A549 (cell line): ENCODE data around the gene MGLL. TPM values are rescaled to one million over a fixed set of nuclear protein-coding genes. Genes with fewer than 3 reads are reported as not detected.

Source experiments
- ATAC-seq, 2 experiments: fragments of 200-7000 bp in 1 of 2; fragments of >200 bp in 1 of 2; cut with Nextera tagmentation in 1 of 2; cut with Tn5 transposase in 1 of 2; 3 replicates each; pipeline versions ENCODE4 v1.8.0 to v1.9.1; 2018 to 2020; ENCODE audit warnings: mild to moderate bottlenecking in 1 of 2, moderate library complexity in 1 of 2
- CTCF ChIA-PET: fragments of 300-600 bp; sonication (Branson Sonifier 250); formaldehyde crosslinking; extraction: SDS; loops from one replicate; lab custom pipeline; 2021; ENCODE audit warnings: antibody characterized with exemption, inconsistent platforms; lab: Yijun Ruan, JAX
- POLR2A ChIA-PET: fragments of 350-600 bp; formaldehyde crosslinking; extraction: SDS; loops from one replicate; lab custom pipeline; 2021; ENCODE audit warnings: antibody characterized with exemption, inconsistent platforms; lab: Yijun Ruan, JAX
- DNase-seq, 2 experiments: peaks; one replicate each; pipeline versions ENCODE4 v3.0.0 to v3.0.0-alpha.2; 2011 to 2016; ENCODE audit warnings: low read depth in 1 of 2, low spot score in 1 of 2
- FAIRE-seq: peaks from 2 replicates; lab custom pipeline; 2011; peaks lifted over from hg19 to GRCh38; lab: Jason Lieb, UNC
- H3K27ac ChIP-seq, 2 experiments: fragments of >200 bp; sonication (Bioruptor Twin); formaldehyde crosslinking; 3 replicates each; pipeline ENCODE4 v1.5.1; 2016 to 2017
- H3K4me1 ChIP-seq: fragments of >200 bp; sonication (Bioruptor Twin); formaldehyde crosslinking; 3 replicates; pipeline ENCODE4 v1.6.1; 2016
- H3K4me2 ChIP-seq: fragments of >200 bp; sonication (Bioruptor Twin); formaldehyde crosslinking; 3 replicates; pipeline ENCODE4 v1.6.1; 2016
- H3K4me3 ChIP-seq: fragments of >200 bp; sonication (Bioruptor Twin); formaldehyde crosslinking; 3 replicates; pipeline ENCODE4 v1.5.1; 2016
- H3K9me3 ChIP-seq: fragments of >200 bp; sonication (Bioruptor Twin); formaldehyde crosslinking; 3 replicates; pipeline ENCODE4 v1.6.1; 2016
- CBX2 ChIP-seq: fragments of 200-600 bp; sonication (generic); IDR thresholded peaks from 2 replicates; pipeline ENCODE4 v1.6.1; 2016; ENCODE audit warnings: low read depth, mild to moderate bottlenecking, borderline replicate concordance
- CHD2 ChIP-seq: fragments of 150-350 bp; IDR thresholded peaks from 2 replicates; pipeline ENCODE4 v1.6.1; 2014; ENCODE audit warnings: low read length; ENCODE audit not compliant: partially characterized antibody
- EHMT2 ChIP-seq: fragments of 200-600 bp; sonication (generic); IDR thresholded peaks from 2 replicates; pipeline ENCODE4 v1.6.1; 2016; ENCODE audit warnings: antibody characterized with exemption, low read depth, mild to moderate bottlenecking, moderate library complexity
- ESRRA ChIP-seq: fragments of 150-350 bp; IDR thresholded peaks from 2 replicates; pipeline ENCODE4 v1.6.1; 2014; ENCODE audit warnings: mild to moderate bottlenecking, low read length, borderline replicate concordance
- FOSB ChIP-seq: fragments of 250-450 bp; sonication (Bioruptor Pico); IDR thresholded peaks from 2 replicates; pipeline ENCODE4 v1.5.0; 2020; ENCODE audit warnings: mild to moderate bottlenecking, moderate library complexity
- FOSL2 ChIP-seq, 2 experiments: fragments of 450-650 bp in 1 of 2; fragments of >200 bp in 1 of 2; sonication (Bioruptor Twin) in 1 of 2; formaldehyde crosslinking; IDR thresholded peaks; 2 replicates each; pipeline versions ENCODE4 v1.5.0 to v1.6.1; 2016 to 2020; ENCODE audit warnings: mild to moderate bottlenecking in 1 of 2, moderate library complexity in 1 of 2
- FOXS1 ChIP-seq: fragments of 250-450 bp; sonication (Bioruptor Pico); IDR thresholded peaks from 2 replicates; pipeline ENCODE4 v1.5.0; 2020; ENCODE audit warnings: mild to moderate bottlenecking, moderate library complexity
- GATA3 ChIP-seq: IDR thresholded peaks from 2 replicates; pipeline ENCODE4 v1.6.1; 2012; ENCODE audit warnings: borderline replicate concordance
- HEYL ChIP-seq: fragments of 250-450 bp; sonication (Bioruptor Pico); IDR thresholded peaks from 2 replicates; pipeline ENCODE4 v1.8.0; 2021; ENCODE audit warnings: mild to moderate bottlenecking, moderate library complexity
- HOXB5 ChIP-seq: fragments of 250-450 bp; sonication (Bioruptor Pico); IDR thresholded peaks from 2 replicates; pipeline ENCODE4 v1.5.0; 2020; ENCODE audit warnings: mild to moderate bottlenecking, moderate library complexity
- JUN ChIP-seq, 2 experiments: fragments of >200 bp; sonication (Bioruptor Twin); formaldehyde crosslinking; IDR thresholded peaks; 2 replicates in 1 of 2; 3 replicates in 1 of 2; pipeline ENCODE4 v1.6.1; 2016 to 2017
- JUNB ChIP-seq: fragments of >200 bp; sonication (Bioruptor Twin); formaldehyde crosslinking; IDR thresholded peaks from 2 replicates; pipeline ENCODE4 v1.6.1; 2016
- KDM5A ChIP-seq: fragments of 200-600 bp; sonication (generic); IDR thresholded peaks from 2 replicates; pipeline ENCODE4 v1.6.1; 2016; ENCODE audit warnings: antibody characterized with exemption, mild to moderate bottlenecking
- MAFK ChIP-seq: fragments of 450-650 bp; IDR thresholded peaks from 2 replicates; pipeline ENCODE4 v1.6.1; 2014; ENCODE audit not compliant: partially characterized antibody
- MAX ChIP-seq: IDR thresholded peaks from 2 replicates; pipeline ENCODE4 v1.6.1; 2012
- NR3C1 ChIP-seq: fragments of >200 bp; sonication (Bioruptor Twin); formaldehyde crosslinking; IDR thresholded peaks from 3 replicates; pipeline ENCODE4 v1.6.1; 2017
- PHF8 ChIP-seq: fragments of 200-600 bp; sonication (generic); IDR thresholded peaks from 2 replicates; pipeline ENCODE4 v1.6.1; 2016; ENCODE audit warnings: low read depth, mild to moderate bottlenecking, antibody characterized with exemption, moderate library complexity, borderline replicate concordance
- POLR2A ChIP-seq: IDR thresholded peaks from 2 replicates; pipeline ENCODE4 v1.6.1; 2012; ENCODE audit warnings: mild to moderate bottlenecking, low read length
- POLR2AphosphoS2 ChIP-seq: conservative IDR thresholded peaks from 2 replicates; pipeline ENCODE4 v1.6.1; 2012; ENCODE audit warnings: low read length, improper control_type of control experiment, inconsistent platforms
- RAD21 ChIP-seq, 2 experiments: fragments of >200 bp in 1 of 2; sonication (Bioruptor Twin) in 1 of 2; formaldehyde crosslinking in 1 of 2; IDR thresholded peaks in 1 of 2; conservative IDR thresholded peaks in 1 of 2; 2 replicates in 1 of 2; 3 replicates in 1 of 2; pipeline ENCODE4 v1.6.1; 2012 to 2018; ENCODE audit warnings: inconsistent platforms in 1 of 2
- RARB ChIP-seq: fragments of 250-450 bp; sonication (Bioruptor Pico); IDR thresholded peaks from 2 replicates; pipeline ENCODE4 v1.8.0; 2021; ENCODE audit warnings: mild to moderate bottlenecking, moderate library complexity
- RCOR1 ChIP-seq: fragments of 150-350 bp; IDR thresholded peaks from 2 replicates; pipeline ENCODE4 v1.6.1; 2014; ENCODE audit warnings: antibody characterized with exemption, low read length, low read depth
- REST ChIP-seq: fragments of 200-600 bp; sonication (generic); IDR thresholded peaks from 2 replicates; pipeline ENCODE4 v1.6.1; 2016; ENCODE audit warnings: antibody characterized with exemption, mild to moderate bottlenecking, moderate library complexity
- RFX5 ChIP-seq: fragments of 450-650 bp; IDR thresholded peaks from 2 replicates; pipeline ENCODE4 v1.7.1; 2014; ENCODE audit warnings: antibody characterized with exemption, mild to moderate bottlenecking, moderate library complexity
- TFCP2L1 ChIP-seq: fragments of 250-450 bp; sonication (Bioruptor Pico); IDR thresholded peaks from 2 replicates; pipeline ENCODE4 v1.5.0; 2021; ENCODE audit warnings: mild to moderate bottlenecking
- USF2 ChIP-seq: fragments of 450-650 bp; IDR thresholded peaks from 2 replicates; pipeline ENCODE4 v1.6.1; 2014; ENCODE audit warnings: antibody characterized with exemption
- ZC3H11A ChIP-seq: fragments of 450-650 bp; IDR thresholded peaks from 2 replicates; pipeline ENCODE4 v1.6.1; 2014; ENCODE audit warnings: antibody characterized with exemption, mild to moderate bottlenecking
- ZNF302 ChIP-seq: fragments of 250-450 bp; sonication (Bioruptor Pico); IDR thresholded peaks from 2 replicates; pipeline ENCODE4 v1.9.0; 2021; ENCODE audit warnings: inconsistent platforms, mild to moderate bottlenecking, moderate library complexity
- ZSCAN20 ChIP-seq: fragments of 250-450 bp; sonication (Bioruptor Pico); IDR thresholded peaks from 2 replicates; pipeline ENCODE4 v1.8.0; 2022; ENCODE audit warnings: mild to moderate bottlenecking, moderate library complexity
- WGBS: methylation state at CpG from one replicate; pipeline ENCODE4 v1.1.6; 2017; ENCODE audit errors: missing lambda C conversion rate; 5-methylcytosine and 5-hydroxymethylcytosine counted together
- polyA plus RNA-seq, 4 experiments: library from polyadenylated mRNA; depleted of rRNA in 3 of 4; stranded (reverse); fragments of >200 nt; fragmentation: RNase III in 1 of 4; extraction: RNeasy Plus Mini Kit Qiagen cat#74134 plus additional on column Dnase treatment in 1 of 4; gene quantifications; 2 replicates in 3 of 4; 3 replicates in 1 of 4; pipeline ENCODE4 v1.2.3, GENCODE V29; 2011 to 2017

MGLL gene
- polyA plus RNA-seq, 2 of the 4 experiments (the other 2 are of a cell fraction), result 38.5 to 41.5 TPM

GRCh38 chr3:127735767-127736693 is 86.3 kb downstream of the MGLL start:
- no peak for TF ChIP-seq GATA3
- no peak for TF ChIP-seq TFCP2L1 (CRISPR knock-in tag)
- TF ChIP-seq MAX, result 0 out of 2 replicates have a peak, but pooled peaks have one; percentile 20
- no peak for TF ChIP-seq FOSL2 (IDR thresholded peaks at IDR 0.05)
- peak; percentile 44 for TF ChIP-seq FOSL2 (CRISPR knock-in tag; IDR thresholded peaks at IDR 0.05)
- TF ChIP-seq FOSB, result no peak
- no peak for TF ChIP-seq RAD21 (conservative IDR thresholded peaks at IDR 0.05 in 1 of 2, IDR thresholded peaks at IDR 0.05 in 1 of 2)
- peak; percentile 50 for TF ChIP-seq MAFK
- no peak for TF ChIP-seq ZNF302 (CRISPR knock-in tag)
- TF ChIP-seq FOXS1, result no peak
- Histone ChIP-seq H3K27ac (peak overlapping the region; percentile 88 to 90), H3K4me1 (peaks cover 63% of the 10 kb centered on the region), H3K4me3 (no peak overlapping the region), H3K9me3 (no peaks in the 10 kb centered on the region), H3K4me2 (peak overlapping the region; percentile 55)
- DNase-seq (peak; percentile 13 to 24), FAIRE-seq (no peak), ATAC-seq (peak in 1 of 2 experiments; percentile 41; a peak in 1 of 6 replicates)
- ChIA-PET POLR2A (no interaction called here), CTCF (interaction anchor here (1.3 to 1.7 kb wide), 2 partner anchors 11 to 83 kb away, joined by 4 to 14 read pairs; no protein-coding TSS in a partner anchor)
- 50% methylated on average over 9 of the region's 9 CpGs for whole genome bisulfite sequencing

- WGBS, result 78% methylated on average over 6 of the region's 8 CpGs
- Histone ChIP-seq H3K9me3 (no peaks in the 10 kb centered on the region), H3K4me2 (peak overlapping the region; percentile 55), H3K4me1 (peaks cover 64% of the 10 kb centered on the region), H3K4me3 (no peak overlapping the region), H3K27ac (peak overlapping the region; percentile 88 to 90)
- ATAC-seq (no peak; a peak in 1 of 6 replicates), FAIRE-seq (no peak), DNase-seq (no peak)
- ChIA-PET CTCF (interaction anchor here (1.3 to 1.7 kb wide), 2 partner anchors 12 to 82 kb away, joined by 4 to 14 read pairs; no protein-coding TSS in a partner anchor), POLR2A (no interaction called here)
- TF ChIP-seq RAD21 (conservative IDR thresholded peaks at IDR 0.05 in 1 of 2, IDR thresholded peaks at IDR 0.05 in 1 of 2) (no peak), JUN (IDR thresholded peaks at IDR 0.05) (no peak), RFX5 (no peak), EHMT2 (no peak), HEYL (CRISPR knock-in tag) (no peak)
These were observed 87.4 kb downstream of the MGLL start for GRCh38 chr3:127734754-127735473.

GRCh38 chr3:127734181-127734720 is 88.1 kb downstream of the MGLL start:
- 94% methylated on average over 12 of the region's 12 CpGs for WGBS
- ATAC-seq (no peak), FAIRE-seq (no peak), DNase-seq (no peak)
- peak overlapping the region; percentile 55; the same call in 1 of the 3 replicates for H3K4me2 ChIP-seq
- TF ChIP-seq RARB (no peak), PHF8 (no peak), POLR2AphosphoS2 (no peak), POLR2A (no peak), KDM5A (no peak), HOXB5 (CRISPR knock-in tag) (no peak), RCOR1 (no peak), USF2 (no peak), CHD2 (no peak), RFX5 (no peak), ESRRA (no peak), ZC3H11A (no peak), REST (no peak), JUNB (no peak), CBX2 (no peak), NR3C1 (no peak), ZSCAN20 (CRISPR knock-in tag) (no peak)
- H3K4me3 ChIP-seq, result no peak overlapping the region
- no peaks in the 10 kb centered on the region for H3K9me3 ChIP-seq
- CTCF ChIA-PET, result no interaction called here
- peaks cover 64% of the 10 kb centered on the region for H3K4me1 ChIP-seq
- POLR2A ChIA-PET, result no interaction called here
- H3K27ac ChIP-seq, result peak overlapping the region; percentile 88 to 90; a peak in 5 of 6 replicates
